ENCODE data around the gene SEMA6A. TPM values are rescaled to one million over a fixed set of nuclear protein-coding genes. Genes with fewer than 3 reads are reported as not detected.
A peak's percentile ranks its signal among the peaks of the same experiment; 100 is the strongest.

SEMA6A gene
- total RNA-seq, 1 experiment from 2014 or later = 53.3 TPM

- Mint-ChIP-seq H3K4me1 (ENCODE audit: low read depth, unreplicated experiment) (peaks cover 53% of the 10 kb centered on the region), H3K27ac (ENCODE audit: unreplicated experiment) (peak overlapping the region; percentile 81), H3K36me3 (ENCODE audit: insufficient read depth, unreplicated experiment) (peaks cover 11% of the 10 kb centered on the region), H3K9me3 (ENCODE audit: low read depth, unreplicated experiment) (no peaks in the 10 kb centered on the region), H3K4me3 (ENCODE audit: low read depth, unreplicated experiment) (no peak overlapping the region), H3K27me3 (ENCODE audit: unreplicated experiment) (no peaks in the 10 kb centered on the region)
- no peak for TF ChIP-seq CTCF (IDR thresholded peaks at IDR 0.05; ENCODE audit: unreplicated experiment)
- no peak for DNase-seq
- CTCF ChIA-PET = interaction anchor here (0.7 to 1.3 kb wide), 7 partner anchors 9 to 315 kb away, joined by 3 to 8 read pairs (median 4); no protein-coding TSS in a partner anchor
- no TSS peak for BruUV-seq (replicated peaks)
- intact Hi-C loops (cut with micrococcal nuclease; ENCODE audit: unreplicated experiment) = loop anchor here (5.0 to 10.0 kb wide), 3 partner anchors 75 to 317 kb away; partner anchors contain the start of gene SEMA6A
Observed at GRCh38 chr5:116451905-116452450, 122.6 kb downstream of the SEMA6A start.

GRCh38 chr5:116451066-116451465, 123.6 kb downstream of the SEMA6A start:
- H3K9me3 Mint-ChIP-seq (ENCODE audit: low read depth, unreplicated experiment) = no peaks in the 10 kb centered on the region
- peaks cover 20% of the 10 kb centered on the region for H3K36me3 Mint-ChIP-seq (ENCODE audit: insufficient read depth, unreplicated experiment)
- BruUV-seq (replicated peaks) = no TSS peak
- CTCF ChIA-PET = no interaction called here
- no peak overlapping the region for H3K27ac Mint-ChIP-seq (ENCODE audit: unreplicated experiment)
- intact Hi-C loops (cut with micrococcal nuclease; ENCODE audit: unreplicated experiment) = loop anchor here (5.0 to 10.0 kb wide), 3 partner anchors 76 to 316 kb away; partner anchors contain the start of gene SEMA6A
- no peaks in the 10 kb centered on the region for H3K27me3 Mint-ChIP-seq (ENCODE audit: unreplicated experiment)
- DNase-seq = no peak
- TF ChIP-seq CTCF (IDR thresholded peaks at IDR 0.05; ENCODE audit: unreplicated experiment) = no peak
- no peak overlapping the region for H3K4me3 Mint-ChIP-seq (ENCODE audit: low read depth, unreplicated experiment)
- peaks cover 53% of the 10 kb centered on the region for H3K4me1 Mint-ChIP-seq (ENCODE audit: low read depth, unreplicated experiment)

GRCh38 chr5:116449458-116449857, 125.2 kb downstream of the SEMA6A start:
- CTCF ChIA-PET = no interaction called here
- TF ChIP-seq CTCF (IDR thresholded peaks at IDR 0.05; ENCODE audit: unreplicated experiment) = no peak
- intact Hi-C loops (cut with micrococcal nuclease; ENCODE audit: unreplicated experiment) = no loop called here
- Mint-ChIP-seq H3K4me3 (ENCODE audit: low read depth, unreplicated experiment) (no peak overlapping the region), H3K9me3 (ENCODE audit: low read depth, unreplicated experiment) (no peaks in the 10 kb centered on the region), H3K36me3 (ENCODE audit: insufficient read depth, unreplicated experiment) (peaks cover 27% of the 10 kb centered on the region), H3K27me3 (ENCODE audit: unreplicated experiment) (no peaks in the 10 kb centered on the region), H3K4me1 (ENCODE audit: low read depth, unreplicated experiment) (peaks cover 48% of the 10 kb centered on the region), H3K27ac (ENCODE audit: unreplicated experiment) (no peak overlapping the region)
- BruUV-seq (replicated peaks) = no TSS peak
- DNase-seq = no peak

- Mint-ChIP-seq H3K27me3 (ENCODE audit: unreplicated experiment) (no peaks in the 10 kb centered on the region), H3K27ac (ENCODE audit: unreplicated experiment) (no peak overlapping the region), H3K4me3 (ENCODE audit: low read depth, unreplicated experiment) (no peak overlapping the region), H3K4me1 (ENCODE audit: low read depth, unreplicated experiment) (peaks cover 43% of the 10 kb centered on the region), H3K36me3 (ENCODE audit: insufficient read depth, unreplicated experiment) (peaks cover 27% of the 10 kb centered on the region), H3K9me3 (ENCODE audit: low read depth, unreplicated experiment) (no peaks in the 10 kb centered on the region)
- no peak for DNase-seq
- intact Hi-C loops (cut with micrococcal nuclease; ENCODE audit: unreplicated experiment) = no loop called here
- CTCF ChIA-PET = no interaction called here
- no peak for TF ChIP-seq CTCF (IDR thresholded peaks at IDR 0.05; ENCODE audit: unreplicated experiment)
- BruUV-seq (replicated peaks) = no TSS peak
Observed at GRCh38 chr5:116448870-116449427, 125.7 kb downstream of the SEMA6A start.
